OCI-LY7 (cell line): ENCODE data around the gene KIAA1549. TPM values are rescaled to one million over a fixed set of nuclear protein-coding genes. Genes with fewer than 3 reads are reported as not detected.

ENCODE experiments used
- BruUV-seq: library from RNA; stranded (reverse); fragments of 400-500 nt; replicated peaks from 2 replicates; lab custom pipeline; 2021; lab: Mats Ljungman, UMichigan
- CTCF ChIA-PET: fragments of 300-600 bp; sonication (Branson Sonifier 250); formaldehyde crosslinking; loops from one replicate; lab custom pipeline; 2022; ENCODE audit warnings: antibody characterized with exemption; ENCODE audit not compliant: unreplicated experiment; lab: Charles Lee
- POLR2A ChIA-PET: fragments of 300-600 bp; sonication (Branson Sonifier 250); formaldehyde crosslinking; loops from one replicate; lab custom pipeline; 2022; ENCODE audit warnings: antibody characterized with exemption; lab: Charles Lee
- DNase-seq: peaks from one replicate; pipeline ENCODE4 v3.0.0-alpha.2; 2015; ENCODE audit warnings: low spot score
- H2AFZ ChIP-seq: fragments of 200-600 bp; sonication (generic), shearing (Covaris generic); 2 replicates; pipeline ENCODE4 v1.6.1; 2014; ENCODE audit warnings: mild to moderate bottlenecking, antibody characterized with exemption, low read length, moderate library complexity
- H3K27ac ChIP-seq: fragments of 200-600 bp; sonication (generic); 2 replicates; pipeline ENCODE4 v1.5.1; 2014; ENCODE audit warnings: mixed run types, low read depth, mild to moderate bottlenecking, moderate library complexity, low read length, inconsistent platforms; ENCODE audit not compliant: poor library complexity, severe bottlenecking
- H3K36me3 ChIP-seq: fragments of 200-600 bp; sonication (generic); 2 replicates; pipeline ENCODE4 v1.6.1; 2014; ENCODE audit warnings: mild to moderate bottlenecking, antibody characterized with exemption, low read length, moderate library complexity, mixed read lengths; ENCODE audit not compliant: insufficient read depth
- H3K4me1 ChIP-seq: fragments of 200-600 bp; sonication (generic); 2 replicates; pipeline ENCODE4 v1.5.1; 2014; ENCODE audit warnings: mild to moderate bottlenecking, low read length; ENCODE audit not compliant: insufficient read depth, poor library complexity, severe bottlenecking
- H3K4me2 ChIP-seq: fragments of 200-600 bp; sonication (generic); 2 replicates; pipeline ENCODE4 v1.6.1; 2014; ENCODE audit warnings: mild to moderate bottlenecking, low read length
- H3K4me3 ChIP-seq: fragments of 200-600 bp; sonication (generic); 2 replicates; pipeline ENCODE4 v1.5.1; 2014; ENCODE audit warnings: mild to moderate bottlenecking, low read depth, low read length; ENCODE audit not compliant: poor library complexity, severe bottlenecking
- H3K79me2 ChIP-seq: fragments of 200-600 bp; sonication (generic); 2 replicates; pipeline ENCODE4 v1.6.1; 2016; ENCODE audit warnings: low read depth, mild to moderate bottlenecking, low read length, moderate library complexity, mixed read lengths; ENCODE audit not compliant: insufficient read depth
- H3K9me2 ChIP-seq: fragments of 200-600 bp; sonication (generic); 2 replicates; pipeline ENCODE4 v1.6.1; 2016; ENCODE audit warnings: mild to moderate bottlenecking, low read length, mixed read lengths; ENCODE audit not compliant: insufficient read depth
- H3K9me3 ChIP-seq: fragments of 200-600 bp; sonication (generic); 2 replicates; pipeline ENCODE4 v1.6.1; 2014; ENCODE audit warnings: mild to moderate bottlenecking, mixed run types, low read length, mixed read lengths
- H4K20me1 ChIP-seq: fragments of 200-600 bp; sonication (generic); 2 replicates; pipeline ENCODE4 v1.6.1; 2014; ENCODE audit warnings: mild to moderate bottlenecking, antibody characterized with exemption, low read length, moderate library complexity, mixed read lengths; ENCODE audit not compliant: insufficient read depth
- EZH2phosphoT487 ChIP-seq: fragments of 200-600 bp; sonication (generic); IDR thresholded peaks from 2 replicates; pipeline ENCODE4 v1.6.1; 2018; ENCODE audit warnings: low read depth, borderline replicate concordance, mild to moderate bottlenecking, mixed run types, antibody characterized with exemption, low read length, moderate library complexity, mixed read lengths
- intact Hi-C: fragments of 100-400 bp; cut with micrococcal nuclease; formaldehyde crosslinking; loops from one replicate; pipeline ENCODE4 v1.10.0; 2022; ENCODE audit not compliant: unreplicated experiment
- total RNA-seq, 2 experiments: library from RNA; depleted of rRNA in 1 of 2; stranded (reverse); fragments of >200 nt in 1 of 2; shearing (Covaris generic) in 1 of 2; gene quantifications; 2 replicates each; pipeline ENCODE4 v1.2.3, GENCODE V29; 2014 to 2022
- TF ChIP-seq, protein P1 (sequence below): fragments of 200-600 bp; sonication (generic); conservative IDR thresholded peaks from 2 replicates; pipeline ENCODE4 v1.5.1; 2014; ENCODE audit warnings: mild to moderate bottlenecking, antibody characterized with exemption, low read length, moderate library complexity, mixed read lengths

The KIAA1549 gene
- total RNA-seq, 2 experiments from 2014 or later, result 0.03 to 3.0 TPM

GRCh38 chr7:138878856-138879255 lies 102.3 kb downstream of the KIAA1549 start:
- H3K4me1 ChIP-seq, result no peaks in the 10 kb centered on the region
- intact Hi-C loops, result no loop called here
- H2AFZ ChIP-seq, result no peak overlapping the region
- no peak overlapping the region for H3K27ac ChIP-seq
- no peaks in the 10 kb centered on the region for H3K79me2 ChIP-seq
- H3K9me3 ChIP-seq, result no peaks in the 10 kb centered on the region
- BruUV-seq, result no TSS peak
- CTCF ChIA-PET, result no interaction called here
- POLR2A ChIA-PET, result interaction anchor here (1.8 kb wide), 1 partner anchor 19 kb away, joined by 6 read pairs; no protein-coding TSS in a partner anchor
- no peak overlapping the region for H3K4me2 ChIP-seq
- no peak for DNase-seq
- TF ChIP-seq, protein P1, sequence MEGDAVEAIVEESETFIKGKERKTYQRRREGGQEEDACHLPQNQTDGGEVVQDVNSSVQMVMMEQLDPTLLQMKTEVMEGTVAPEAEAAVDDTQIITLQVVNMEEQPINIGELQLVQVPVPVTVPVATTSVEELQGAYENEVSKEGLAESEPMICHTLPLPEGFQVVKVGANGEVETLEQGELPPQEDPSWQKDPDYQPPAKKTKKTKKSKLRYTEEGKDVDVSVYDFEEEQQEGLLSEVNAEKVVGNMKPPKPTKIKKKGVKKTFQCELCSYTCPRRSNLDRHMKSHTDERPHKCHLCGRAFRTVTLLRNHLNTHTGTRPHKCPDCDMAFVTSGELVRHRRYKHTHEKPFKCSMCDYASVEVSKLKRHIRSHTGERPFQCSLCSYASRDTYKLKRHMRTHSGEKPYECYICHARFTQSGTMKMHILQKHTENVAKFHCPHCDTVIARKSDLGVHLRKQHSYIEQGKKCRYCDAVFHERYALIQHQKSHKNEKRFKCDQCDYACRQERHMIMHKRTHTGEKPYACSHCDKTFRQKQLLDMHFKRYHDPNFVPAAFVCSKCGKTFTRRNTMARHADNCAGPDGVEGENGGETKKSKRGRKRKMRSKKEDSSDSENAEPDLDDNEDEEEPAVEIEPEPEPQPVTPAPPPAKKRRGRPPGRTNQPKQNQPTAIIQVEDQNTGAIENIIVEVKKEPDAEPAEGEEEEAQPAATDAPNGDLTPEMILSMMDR, result no peak
- no peak for TF ChIP-seq EZH2phosphoT487
- no peak overlapping the region for H3K4me3 ChIP-seq
- no peaks in the 10 kb centered on the region for H3K36me3 ChIP-seq
- no peaks in the 10 kb centered on the region for H3K9me2 ChIP-seq
- no peaks in the 10 kb centered on the region for H4K20me1 ChIP-seq

DNA sequence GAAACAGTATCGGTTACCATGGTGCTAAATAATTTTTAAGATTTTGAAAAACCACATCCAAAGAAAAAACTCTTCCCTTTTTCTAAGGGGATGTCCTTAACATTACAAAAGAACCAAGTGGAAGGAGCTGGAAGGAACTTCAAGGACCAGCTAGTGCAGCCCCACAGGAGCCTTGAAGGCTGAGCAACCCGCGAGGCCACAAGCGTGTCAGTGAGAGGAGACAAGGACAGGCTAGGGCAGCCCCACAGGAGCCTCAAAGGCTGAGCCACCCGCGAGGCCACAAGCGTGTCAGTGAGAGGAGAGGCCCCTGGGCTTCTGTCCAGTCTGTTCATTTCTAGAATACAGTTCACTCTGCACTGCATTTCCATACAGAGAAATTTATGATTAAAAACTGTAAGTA lies 103.1 kb downstream of the KIAA1549 start:
- Histone ChIP-seq H3K4me2 (no peak overlapping the region), H3K36me3 (no peaks in the 10 kb centered on the region), H3K27ac (no peak overlapping the region), H3K4me1 (no peaks in the 10 kb centered on the region), H3K4me3 (no peak overlapping the region), H2AFZ (no peak overlapping the region), H3K9me3 (no peaks in the 10 kb centered on the region), H3K79me2 (no peaks in the 10 kb centered on the region), H4K20me1 (no peaks in the 10 kb centered on the region), H3K9me2 (no peaks in the 10 kb centered on the region)
- ChIA-PET POLR2A (interaction anchor here (1.8 kb wide), 1 partner anchor 18 kb away, joined by 6 read pairs; no protein-coding TSS in a partner anchor), CTCF (no interaction called here)
- no peak for DNase-seq
- no TSS peak for BruUV-seq
- intact Hi-C loops, result no loop called here
- TF ChIP-seq, protein P1, result no peak
- no peak for TF ChIP-seq EZH2phosphoT487

DNA sequence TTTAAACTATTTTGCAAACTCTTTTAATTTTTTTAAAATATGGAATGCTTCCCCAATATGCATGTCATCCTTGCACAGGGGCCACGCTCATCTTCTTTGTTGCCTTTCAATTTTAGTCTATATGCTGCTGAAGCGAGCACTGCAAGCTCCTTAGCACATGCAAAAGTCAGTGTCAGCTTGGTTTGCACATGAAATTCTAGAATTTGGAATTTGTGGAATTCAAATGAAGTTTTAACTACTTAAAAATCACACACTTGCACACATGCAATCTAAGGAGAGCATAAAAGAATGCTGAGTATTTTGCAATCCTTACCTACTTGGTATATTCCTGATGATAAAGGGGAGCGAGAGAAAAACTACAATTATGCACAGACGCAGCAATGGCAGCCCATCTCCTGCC lies 104.9 kb downstream of the KIAA1549 start:
- Histone ChIP-seq H3K4me1 (no peaks in the 10 kb centered on the region), H3K9me3 (no peaks in the 10 kb centered on the region), H3K4me2 (no peak overlapping the region), H3K79me2 (no peaks in the 10 kb centered on the region), H3K9me2 (no peaks in the 10 kb centered on the region), H2AFZ (no peak overlapping the region), H3K27ac (no peak overlapping the region), H3K36me3 (no peaks in the 10 kb centered on the region), H4K20me1 (no peaks in the 10 kb centered on the region), H3K4me3 (no peak overlapping the region)
- intact Hi-C loops, result no loop called here
- no TSS peak for BruUV-seq
- CTCF ChIA-PET, result no interaction called here
- TF ChIP-seq, protein P1, result no peak
- no peak for TF ChIP-seq EZH2phosphoT487
- POLR2A ChIA-PET, result no interaction called here
- no peak for DNase-seq
